GM12891 (cell line): ENCODE data around the gene ARSB.
"Not testable (repeated sequence)": the region's sequence is repeated elsewhere in the genome, so short reads cannot be mapped to it uniquely, and the experiment has no call there.

Experiments used
- DNase-seq: peaks from one replicate; pipeline ENCODE4 v3.0.0; 2011; ENCODE audit warnings: low spot score; ENCODE audit not compliant: insufficient read length
- FAIRE-seq: peaks from 2 replicates; lab custom pipeline; 2011; peaks lifted over from hg19 to GRCh38; lab: Jason Lieb, UNC
- PAX5 ChIP-seq: IDR thresholded peaks from 2 replicates; pipeline ENCODE4 v1.6.1; 2011; ENCODE audit warnings: low read length, moderate library complexity, mild to moderate bottlenecking; ENCODE audit not compliant: insufficient read depth, severe bottlenecking
- POLR2A ChIP-seq: IDR thresholded peaks from 2 replicates; pipeline ENCODE4 v1.6.1; 2011; ENCODE audit warnings: low read depth, low read length, control low read depth
- POLR2AphosphoS5 ChIP-seq: IDR thresholded peaks from 2 replicates; pipeline ENCODE4 v1.6.1; 2011; ENCODE audit warnings: low read depth, low read length, control low read depth
- POU2F2 ChIP-seq: IDR thresholded peaks from 2 replicates; pipeline ENCODE4 v1.6.1; 2011; ENCODE audit warnings: low read depth, mild to moderate bottlenecking, control low read depth, low read length, moderate library complexity
- SPI1 ChIP-seq: IDR thresholded peaks from 2 replicates; pipeline ENCODE4 v1.6.1; 2011; ENCODE audit warnings: low read depth, low read length, control low read depth
- TAF1 ChIP-seq: IDR thresholded peaks from 2 replicates; pipeline ENCODE4 v1.6.1; 2011; ENCODE audit warnings: low read depth, low read length, control low read depth

ARSB gene

GRCh38 chr5:78920604-78921003 lies 64.5 kb downstream of the ARSB start:
- no peak for DNase-seq
- TF ChIP-seq PAX5 (no peak), POLR2A (no peak), SPI1 (no peak), POLR2AphosphoS5 (no peak), POU2F2 (no peak), TAF1 (no peak)
- FAIRE-seq: peak; percentile 72

GRCh38 chr5:78919796-78920195 lies 65.3 kb downstream of the ARSB start:
- TF ChIP-seq TAF1: no peak
- TF ChIP-seq POU2F2: no peak
- no peak for TF ChIP-seq POLR2A
- TF ChIP-seq PAX5: no peak
- TF ChIP-seq POLR2AphosphoS5: no peak
- TF ChIP-seq SPI1: no peak
- no peak for FAIRE-seq
- no peak for DNase-seq

- DNase-seq: no peak
- TF ChIP-seq PAX5 (no peak), POLR2AphosphoS5 (no peak), SPI1 (no peak), POLR2A (no peak), POU2F2 (no peak), TAF1 (no peak)
- FAIRE-seq: no peak
Measured at GRCh38 chr5:78916044-78916443, 69.1 kb downstream of the ARSB start.

- FAIRE-seq (no peak), DNase-seq (no peak)
- no peak for TF ChIP-seq PAX5
- TF ChIP-seq SPI1: no peak
- TF ChIP-seq POLR2AphosphoS5: no peak
- no peak for TF ChIP-seq POLR2A
- TF ChIP-seq POU2F2: no peak
- TF ChIP-seq TAF1: no peak
Measured at GRCh38 chr5:78915170-78915569, 69.9 kb downstream of the ARSB start.

- no peak for FAIRE-seq
- no peak for DNase-seq
- no peak for TF ChIP-seq SPI1
- TF ChIP-seq TAF1: no peak
- no peak for TF ChIP-seq PAX5
- no peak for TF ChIP-seq POU2F2
- TF ChIP-seq POLR2AphosphoS5: no peak
- no peak for TF ChIP-seq POLR2A
Measured at GRCh38 chr5:78912811-78913210, 72.3 kb downstream of the ARSB start.

GRCh38 chr5:78912085-78912771 lies 72.9 kb downstream of the ARSB start:
- FAIRE-seq (peak; percentile 74), DNase-seq (no peak)
- no peak for TF ChIP-seq POLR2AphosphoS5
- TF ChIP-seq POLR2A: no peak
- TF ChIP-seq TAF1: no peak
- TF ChIP-seq PAX5: no peak
- no peak for TF ChIP-seq SPI1
- no peak for TF ChIP-seq POU2F2

- not testable (repeated sequence) for DNase-seq, FAIRE-seq
Measured at GRCh38 chr5:78909224-78909983, 75.7 kb downstream of the ARSB start.

GRCh38 chr5:78908173-78909061 lies 76.7 kb downstream of the ARSB start:
- FAIRE-seq: peak; percentile 28
- no peak for TF ChIP-seq POU2F2
- no peak for TF ChIP-seq TAF1
- peak; percentile 47; the same call in 1 of the 2 replicates for TF ChIP-seq SPI1
- no peak for TF ChIP-seq PAX5
- DNase-seq: no peak

GRCh38 chr5:78907255-78907891 lies 77.7 kb downstream of the ARSB start:
- FAIRE-seq: peak; percentile 94
- no peak for DNase-seq
- TF ChIP-seq POLR2AphosphoS5 (no peak), SPI1 (no peak), POLR2A (peak; percentile 48; the same call in 1 of the 2 replicates), TAF1 (no peak), POU2F2 (peak; percentile 87), PAX5 (no peak)
